HepG2 (cell line): Measurements from ENCODE around the gene ABI2. TPM values are rescaled to one million over a fixed set of nuclear protein-coding genes. Genes with fewer than 3 reads are reported as not detected.

Source experiments
- ATAC-seq: fragments of 200-7000 bp; cut with Tn5 transposase; 3 replicates; pipeline ENCODE4 v1.9.1; 2020; ENCODE audit warnings: mild to moderate bottlenecking, moderate library complexity
- BruUV-seq: library from RNA; stranded (reverse); fragments of 400-500 nt; replicated peaks from 2 replicates; lab custom pipeline; 2021; lab: Mats Ljungman, UMichigan
- CTCF ChIA-PET: fragments of 300-600 bp; formaldehyde crosslinking; extraction: SDS; loops from one replicate; lab custom pipeline; 2021; ENCODE audit warnings: low total read pairs, inconsistent platforms, low intra/inter-chr PET ratio; lab: Yijun Ruan, JAX
- POLR2A ChIA-PET: fragments of 350-600 bp; sonication (Branson Sonifier 250); formaldehyde crosslinking; loops from one replicate; lab custom pipeline; 2020; ENCODE audit warnings: antibody characterized with exemption, inconsistent platforms; lab: Yijun Ruan, JAX
- DNase-seq: peaks from one replicate; pipeline ENCODE4 v3.0.0-alpha.2; 2015; ENCODE audit warnings: low spot score
- FAIRE-seq: peaks from 3 replicates; lab custom pipeline; 2011; peaks lifted over from hg19 to GRCh38; lab: Jason Lieb, UNC
- H2AFZ ChIP-seq: one replicate; pipeline ENCODE4 v1.6.1; 2011; ENCODE audit warnings: low read length, inconsistent platforms
- H3K27ac ChIP-seq: fragments of 300-600 bp; 3 replicates; pipeline ENCODE4 v1.8.0; 2011; ENCODE audit warnings: mixed run types, mild to moderate bottlenecking, mixed read lengths, low read length, inconsistent platforms; ENCODE audit not compliant: insufficient read depth; ENCODE audit errors: extremely low read length
- H3K27me3 ChIP-seq, 2 experiments: fragments of 200-600 bp in 1 of 2; 2 replicates in 1 of 2; 3 replicates in 1 of 2; pipeline versions ENCODE4 v1.6.0 to v1.8.0; 2011; ENCODE audit warnings: low read length in 2 of 2, mild to moderate bottlenecking in 2 of 2, moderate library complexity in 2 of 2, inconsistent platforms in 1 of 2; ENCODE audit not compliant: insufficient read depth in 2 of 2, control insufficient read depth in 1 of 2
- H3K36me3 ChIP-seq, 2 experiments: fragments of 200-600 bp in 1 of 2; replicated peaks in 1 of 2; 2 replicates in 1 of 2; 3 replicates in 1 of 2; pipeline versions ENCODE4 v1.5.1 to v1.8.0; 2011; ENCODE audit warnings: low read length in 2 of 2, inconsistent platforms in 1 of 2; ENCODE audit not compliant: insufficient read depth in 2 of 2, control insufficient read depth in 1 of 2
- H3K4me1 ChIP-seq: 2 replicates; pipeline ENCODE4 v1.5.1; 2012; ENCODE audit warnings: low read length, inconsistent platforms; ENCODE audit not compliant: insufficient read depth
- H3K4me2 ChIP-seq: 2 replicates; pipeline ENCODE4 v1.6.0; 2011; ENCODE audit warnings: low read depth, low read length, inconsistent platforms
- H3K4me3 ChIP-seq, 3 experiments: fragments of 200-600 bp in 1 of 3; sonication (generic), shearing (Covaris generic) in 1 of 3; replicated peaks in 1 of 3; 2 replicates each; pipeline ENCODE4 v1.5.1; 2011 to 2016; ENCODE audit warnings: low read length in 3 of 3, inconsistent platforms in 2 of 3, low read depth in 2 of 3, mild to moderate bottlenecking in 2 of 3, control low read depth in 1 of 3, mixed read lengths in 1 of 3; ENCODE audit not compliant: insufficient read depth in 1 of 3
- H3K79me2 ChIP-seq: one replicate; pipeline ENCODE4 v1.6.1; 2011; ENCODE audit warnings: low read length, inconsistent platforms; ENCODE audit not compliant: insufficient read depth
- H3K9ac ChIP-seq: 2 replicates; pipeline ENCODE4 v1.6.0; 2011; ENCODE audit warnings: mild to moderate bottlenecking, low read depth, low read length, inconsistent platforms; ENCODE audit not compliant: insufficient read depth
- H3K9me3 ChIP-seq: 2 replicates; pipeline ENCODE4 v1.5.1; 2012; ENCODE audit warnings: mild to moderate bottlenecking, low read length
- H4K20me1 ChIP-seq: 2 replicates; pipeline ENCODE4 v1.6.0; 2011; ENCODE audit warnings: inconsistent platforms, mild to moderate bottlenecking, low read length, moderate library complexity; ENCODE audit not compliant: insufficient read depth
- CREB1 ChIP-seq, 2 experiments: fragments of 450-650 bp in 1 of 2; IDR thresholded peaks; 2 replicates each; pipeline ENCODE4 v1.6.1; 2016 to 2017; ENCODE audit warnings: control low read depth in 1 of 2, mild to moderate bottlenecking in 1 of 2, missing compliant biosample characterization in 1 of 2, missing genetic modification characterization in 1 of 2
- FOXA1 ChIP-seq, 2 experiments: fragments of 450-650 bp in 1 of 2; sonication (generic) in 1 of 2; formaldehyde crosslinking in 1 of 2; IDR thresholded peaks; 2 replicates each; pipeline versions ENCODE4 v1.4.0 to v1.6.1; 2016 to 2020; ENCODE audit warnings: missing genetic modification reagents in 1 of 2
- MAZ ChIP-seq, 2 experiments: sonication (generic) in 1 of 2; formaldehyde crosslinking in 1 of 2; IDR thresholded peaks; 2 replicates each; pipeline versions ENCODE4 v1.5.0 to v1.6.1; 2012 to 2020; ENCODE audit warnings: low read depth in 2 of 2, mild to moderate bottlenecking in 2 of 2, borderline replicate concordance in 1 of 2, improper control_type of control experiment in 1 of 2, low read length in 1 of 2, missing genetic modification reagents in 1 of 2, moderate library complexity in 1 of 2
- PAF1 ChIP-seq: IDR thresholded peaks from 2 replicates; pipeline ENCODE4 v1.6.1; 2016; ENCODE audit warnings: missing genetic modification reagents, missing compliant biosample characterization
- PPARG ChIP-seq: conservative IDR thresholded peaks from 2 replicates; pipeline ENCODE4 v1.6.1; 2016; ENCODE audit warnings: missing biosample characterization, missing genetic modification reagents
- TCF7 ChIP-seq: sonication (generic); IDR thresholded peaks from 2 replicates; pipeline ENCODE4 v1.6.1; 2016; ENCODE audit warnings: antibody characterized with exemption, low read depth
- WGBS: methylation state at CpG from one replicate; pipeline ENCODE4 v1.1.6; 2017; ENCODE audit warnings: low lambda C conversion rate; 5-methylcytosine and 5-hydroxymethylcytosine counted together
- in situ Hi-C: cut with HindIII; loops from 2 replicates; pipeline ENCODE4 v1.10.0; 2017; ENCODE audit warnings: low pct_unique_long_range_greater_than_20kb; ENCODE audit not compliant: extremely low pct_ligation_motif_present
- intact Hi-C: fragments of 100-400 bp; cut with micrococcal nuclease; formaldehyde crosslinking; loops from one replicate; pipeline ENCODE4 v1.10.0; 2022; ENCODE audit not compliant: unreplicated experiment
- polyA plus RNA-seq, 8 experiments: library from polyadenylated mRNA; depleted of rRNA in 3 of 8; stranded (reverse) in 7 of 8; unstranded in 1 of 8; fragments of >200 nt; fragmentation: Illumina TruSeq in 4 of 8; extraction: Trizol in 4 of 8; gene quantifications; 2 replicates each; pipeline versions ENCODE4 v1.2.1 to v1.2.3, GENCODE V29; 2011 to 2016; ENCODE audit warnings: low read depth in 4 of 8, missing spikeins in 1 of 8, mixed read lengths in 1 of 8; ENCODE audit not compliant: insufficient read depth in 1 of 8
- total RNA-seq, 5 experiments: library from RNA; depleted of rRNA; stranded (reverse); fragments of >200 nt; fragmentation: Illumina TruSeq; extraction: Trizol; gene quantifications; 2 replicates each; pipeline ENCODE4 v1.2.3, GENCODE V29; 2016; ENCODE audit warnings: low read depth in 1 of 5

Gene ABI2
- total and polyA plus RNA-seq, 2 of the 13 experiments (the other 11 are each of a cell fraction or from before 2014, with no cell fraction given): 28.4 to 32.4 TPM

- TF ChIP-seq MAZ (IDR thresholded peaks at IDR 0.05; ENCODE audit: borderline replicate concordance, low read depth, low read length) (no peak), MAZ (CRISPR knock-in tag; IDR thresholded peaks at IDR 0.05; ENCODE audit: low read depth) (no peak)
These were observed 19.2 kb downstream of the ABI2 start (continued) for GRCh38 chr2:203347375-203347774.

DNA sequence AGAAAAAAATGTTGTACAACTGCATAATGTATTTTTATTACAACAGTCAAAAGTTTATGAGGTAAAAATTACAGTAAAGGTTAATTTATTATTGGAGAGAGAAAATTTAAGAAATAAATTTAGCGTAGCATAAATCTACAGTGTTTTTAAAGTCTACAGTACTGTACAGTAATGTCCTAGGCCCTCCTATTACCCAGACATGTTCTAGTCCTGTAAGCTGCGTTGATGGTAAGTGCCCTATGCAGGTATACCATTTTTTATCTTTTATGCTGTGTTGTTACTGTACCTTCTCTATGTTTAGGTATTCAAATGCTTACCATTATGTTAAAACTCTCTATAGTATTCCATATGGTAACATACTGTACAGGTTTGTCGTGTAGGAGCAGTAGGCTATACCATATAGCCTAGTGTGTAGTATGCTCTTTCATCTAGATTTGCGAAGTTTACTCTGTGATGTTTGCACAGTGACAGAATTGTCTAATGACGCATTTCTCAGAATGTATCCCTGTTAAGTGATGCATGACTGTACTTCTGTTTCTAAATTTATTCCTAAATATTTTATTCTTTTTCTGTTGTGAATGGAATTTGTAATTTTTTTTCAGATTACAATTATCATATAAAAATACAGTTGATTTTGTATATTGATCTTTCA is 24.5 kb downstream of the ABI2 start:
- Histone ChIP-seq H3K27me3 (no peaks in the 10 kb centered on the region), H3K27ac (no peak overlapping the region), H3K36me3 (peaks cover 0 to 5% of the 10 kb centered on the region in 2 experiments; a peak in 1 of 5 replicates), H2AFZ (no peak overlapping the region), H3K9me3 (no peaks in the 10 kb centered on the region), H3K79me2 (peaks cover 39% of the 10 kb centered on the region), H4K20me1 (no peaks in the 10 kb centered on the region), H3K4me1 (peaks cover 15% of the 10 kb centered on the region), H3K4me3 (no peak overlapping the region), H3K4me2 (no peak overlapping the region), H3K9ac (no peak overlapping the region)
- ChIA-PET POLR2A (no interaction called here), CTCF (no interaction called here)
- in situ Hi-C loops: no loop called here
- intact Hi-C loops: no loop called here
- 79% methylated on average over 5 of the region's 5 CpGs for WGBS
- FAIRE-seq (no peak), DNase-seq (peak; percentile 70), ATAC-seq (peak; percentile 75)
- TF ChIP-seq TCF7 (0 out of 2 replicates have a peak, but pooled peaks have one; percentile 29), PAF1 (no peak), PPARG (peak; percentile 51), CREB1 (IDR thresholded peaks at IDR 0.05) (peak; percentile 16; the same call in 1 of the 2 replicates), CREB1 (CRISPR knock-in tag; IDR thresholded peaks at IDR 0.05) (no peak), FOXA1 (IDR thresholded peaks at IDR 0.05) (no peak), FOXA1 (CRISPR knock-in tag; IDR thresholded peaks at IDR 0.05) (peak; percentile 48; the same call in 1 of the 2 replicates)
- BruUV-seq: no TSS peak
